SK-N-SH (cell line): ENCODE data around the gene MYOM1.

ENCODE experiments used
- CHD2 ChIP-seq: fragments of 150-350 bp; IDR thresholded peaks from 2 replicates; pipeline ENCODE4 v1.6.1; 2018; ENCODE audit warnings: low read length; ENCODE audit not compliant: partially characterized antibody
- CTCF ChIP-seq: fragments of 200-600 bp; sonication (generic); IDR thresholded peaks from 2 replicates; pipeline ENCODE4 v1.6.1; 2017; ENCODE audit warnings: antibody characterized with exemption, mild to moderate bottlenecking, moderate library complexity
- EP300 ChIP-seq, 2 experiments: IDR thresholded peaks; 2 replicates each; pipeline versions ENCODE4 v1.4.0 to v1.6.1; 2012; ENCODE audit warnings: borderline replicate concordance in 1 of 2, low read depth in 1 of 2, low read length in 1 of 2
- EZH2phosphoT487 ChIP-seq: fragments of 200-600 bp; sonication (generic); IDR thresholded peaks from 2 replicates; pipeline ENCODE4 v1.6.1; 2017; ENCODE audit warnings: low read depth, mixed run types, mild to moderate bottlenecking, antibody characterized with exemption, moderate library complexity, borderline replicate concordance
- JUND ChIP-seq: IDR thresholded peaks from 2 replicates; pipeline ENCODE4 v1.4.0; 2012
- MAX ChIP-seq: IDR thresholded peaks from 2 replicates; pipeline ENCODE4 v1.4.0; 2012; ENCODE audit warnings: low read depth

DNA sequence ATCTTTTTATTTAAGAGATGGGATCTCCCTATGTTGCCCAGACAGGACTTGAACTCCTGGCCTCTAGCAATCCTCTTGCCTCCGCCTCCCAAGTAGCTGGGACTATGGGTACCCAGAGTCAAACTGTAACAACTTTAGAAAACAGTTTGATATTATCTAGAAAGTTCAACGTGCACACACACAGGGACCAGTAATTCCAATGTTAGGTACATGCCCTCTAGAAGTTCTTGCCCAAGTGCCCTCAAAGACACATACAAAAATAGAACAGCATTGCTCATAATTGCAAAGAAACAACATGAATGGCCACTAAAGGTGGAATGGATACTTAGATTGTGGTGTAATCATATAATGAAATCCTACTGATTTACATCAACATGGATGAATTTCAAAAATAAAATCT, 194.2 kb downstream of the MYOM1 start:
- TF ChIP-seq CTCF (no peak), CHD2 (no peak), EP300 (IDR thresholded peaks at IDR 0.05; ENCODE audit: borderline replicate concordance in 1 of 2, low read depth in 1 of 2, low read length in 1 of 2) (no peak), MAX (no peak), EZH2phosphoT487 (no peak), JUND (no peak)
